IMR-90 (cell line): ENCODE results near the gene PNMA8C. TPM values are rescaled to one million over a fixed set of nuclear protein-coding genes. Genes with fewer than 3 reads are reported as not detected.

Experiments
- ATAC-seq: fragments of 200-7000 bp; cut with Tn5 transposase; 2 replicates; pipeline ENCODE4 v1.9.1; 2020; ENCODE audit warnings: low read depth, mild to moderate bottlenecking, moderate library complexity
- BruUV-seq: library from RNA; stranded (reverse); fragments of 400-500 nt; replicated peaks from 2 replicates; lab custom pipeline; 2021; lab: Mats Ljungman, UMichigan
- CTCF ChIA-PET: fragments of 300-600 bp; formaldehyde crosslinking; extraction: SDS; loops from one replicate; lab custom pipeline; 2021; ENCODE audit warnings: antibody characterized with exemption; lab: Yijun Ruan, JAX
- POLR2A ChIA-PET: fragments of 300-600 bp; sonication (Branson Sonifier 250); formaldehyde crosslinking; loops from one replicate; lab custom pipeline; 2022; ENCODE audit warnings: antibody characterized with exemption; ENCODE audit not compliant: unreplicated experiment; lab: Charles Lee
- DNase-seq: peaks from one replicate; pipeline ENCODE4 v3.0.0; 2013
- H2AFZ ChIP-seq: replicated peaks from 2 replicates; pipeline ENCODE3; 2013; ENCODE audit warnings: low read length, mild to moderate bottlenecking; ENCODE audit not compliant: poor library complexity
- H2AK5ac ChIP-seq: 2 replicates; pipeline ENCODE4 v1.6.1; 2013; ENCODE audit warnings: low read depth, low read length, inconsistent platforms
- H2AK9ac ChIP-seq: replicated peaks from 2 replicates; pipeline ENCODE3; 2013; ENCODE audit warnings: mild to moderate bottlenecking, low read depth, low read length, moderate library complexity; ENCODE audit not compliant: poor library complexity
- H2BK120ac ChIP-seq: 2 replicates; pipeline ENCODE4 v1.6.1; 2013; ENCODE audit warnings: low read depth, low read length, inconsistent platforms
- H2BK15ac ChIP-seq: 3 replicates; pipeline ENCODE4 v1.6.1; 2013; ENCODE audit warnings: low read depth, low read length, inconsistent platforms
- H2BK20ac ChIP-seq: 2 replicates; pipeline ENCODE4 v1.6.1; 2013; ENCODE audit warnings: low read depth, mild to moderate bottlenecking, inconsistent platforms, low read length, moderate library complexity
- H2BK5ac ChIP-seq: 2 replicates; pipeline ENCODE4 v1.6.1; 2013; ENCODE audit warnings: mild to moderate bottlenecking, low read depth, low read length, inconsistent platforms; ENCODE audit not compliant: poor library complexity, severe bottlenecking
- H3K14ac ChIP-seq: replicated peaks from 2 replicates; pipeline ENCODE4 v1.6.1; 2013; ENCODE audit warnings: low read depth, low read length, inconsistent platforms
- H3K18ac ChIP-seq: 2 replicates; pipeline ENCODE4 v1.6.1; 2013; ENCODE audit warnings: low read depth, low read length, control low read depth
- H3K23ac ChIP-seq: 2 replicates; pipeline ENCODE4 v1.6.1; 2013; ENCODE audit warnings: low read depth, low read length, inconsistent platforms
- H3K27ac ChIP-seq: 2 replicates; pipeline ENCODE4 v1.5.1; 2013; ENCODE audit warnings: mild to moderate bottlenecking, control low read depth, low read length; ENCODE audit not compliant: insufficient read depth
- H3K27me3 ChIP-seq: 2 replicates; pipeline ENCODE4 v1.6.1; 2013; ENCODE audit warnings: low read length; ENCODE audit not compliant: control insufficient read depth, insufficient read depth
- H3K36me3 ChIP-seq: 2 replicates; pipeline ENCODE4 v1.6.1; 2013; ENCODE audit warnings: low read length, mixed read lengths; ENCODE audit not compliant: control insufficient read depth, insufficient read depth
- H3K4ac ChIP-seq: 2 replicates; pipeline ENCODE4 v1.6.1; 2013; ENCODE audit warnings: low read depth, low read length, inconsistent platforms
- H3K4me1 ChIP-seq: 2 replicates; pipeline ENCODE4 v1.6.1; 2013; ENCODE audit warnings: low read length, mixed read lengths; ENCODE audit not compliant: control insufficient read depth, insufficient read depth
- H3K4me2 ChIP-seq: 2 replicates; pipeline ENCODE4 v1.6.1; 2013; ENCODE audit warnings: low read depth, mild to moderate bottlenecking, control low read depth, low read length, moderate library complexity
- H3K4me3 ChIP-seq: 2 replicates; pipeline ENCODE4 v1.5.1; 2013; ENCODE audit warnings: low read depth, mild to moderate bottlenecking, control low read depth, low read length, moderate library complexity; ENCODE audit not compliant: insufficient read depth
- H3K56ac ChIP-seq: 2 replicates; pipeline ENCODE4 v1.6.1; 2013; ENCODE audit warnings: low read length, inconsistent platforms; ENCODE audit not compliant: insufficient read depth; ENCODE audit errors: extremely low read depth
- H3K79me1 ChIP-seq, 2 experiments: 2 replicates each; pipeline ENCODE4 v1.6.1; 2013; ENCODE audit warnings: low read length in 2 of 2, inconsistent platforms in 1 of 2, low read depth in 1 of 2
- H3K9ac ChIP-seq: 2 replicates; pipeline ENCODE4 v1.6.1; 2013; ENCODE audit warnings: low read depth, low read length, control low read depth
- H3K9me1 ChIP-seq: 2 replicates; pipeline ENCODE4 v1.6.1; 2013; ENCODE audit warnings: low read length, inconsistent platforms; ENCODE audit not compliant: insufficient read depth
- H3K9me3 ChIP-seq: 2 replicates; pipeline ENCODE4 v1.6.1; 2013; ENCODE audit warnings: low read length; ENCODE audit not compliant: control insufficient read depth, insufficient read depth
- H4K20me1 ChIP-seq: 2 replicates; pipeline ENCODE4 v1.6.1; 2013; ENCODE audit warnings: low read length, inconsistent platforms; ENCODE audit not compliant: insufficient read depth
- H4K5ac ChIP-seq: 2 replicates; pipeline ENCODE4 v1.6.1; 2013; ENCODE audit warnings: mild to moderate bottlenecking, low read depth, low read length, control low read depth
- H4K8ac ChIP-seq, 2 experiments: 2 replicates each; pipeline ENCODE4 v1.6.1; 2013; ENCODE audit warnings: low read depth in 2 of 2, low read length in 2 of 2, control low read depth in 1 of 2, inconsistent platforms in 1 of 2
- H4K91ac ChIP-seq: 2 replicates; pipeline ENCODE4 v1.6.1; 2013; ENCODE audit warnings: low read depth, low read length, inconsistent platforms; ENCODE audit not compliant: insufficient read depth
- BHLHE40 ChIP-seq: fragments of 150-350 bp; IDR thresholded peaks from 2 replicates; pipeline ENCODE4 v1.6.1; 2016; ENCODE audit warnings: mild to moderate bottlenecking, low read depth, low read length
- CEBPB ChIP-seq: IDR thresholded peaks from 2 replicates; pipeline ENCODE4 v1.6.1; 2012; ENCODE audit warnings: low read depth, low read length, improper control_type of control experiment
- MAZ ChIP-seq: IDR thresholded peaks from 2 replicates; pipeline ENCODE4 v1.6.1; 2012; ENCODE audit warnings: low read depth, mild to moderate bottlenecking, low read length, improper control_type of control experiment, moderate library complexity, borderline replicate concordance
- NFE2L2 ChIP-seq: fragments of 150-350 bp; IDR thresholded peaks from 2 replicates; pipeline ENCODE4 v1.6.1; 2016; ENCODE audit warnings: low read depth, mild to moderate bottlenecking, low read length
- RAD21 ChIP-seq: IDR thresholded peaks from 2 replicates; pipeline ENCODE4 v1.6.1; 2012; ENCODE audit warnings: low read length, improper control_type of control experiment
- RFX5 ChIP-seq: IDR thresholded peaks from 2 replicates; pipeline ENCODE4 v1.8.0; 2012; ENCODE audit warnings: low read depth, mild to moderate bottlenecking, low read length, moderate library complexity
- SMC3 ChIP-seq: fragments of 150-350 bp; IDR thresholded peaks from 2 replicates; pipeline ENCODE4 v1.6.1; 2016; ENCODE audit warnings: low read depth, mild to moderate bottlenecking, antibody characterized with exemption, low read length, moderate library complexity
- USF2 ChIP-seq: fragments of 150-350 bp; IDR thresholded peaks from 2 replicates; pipeline ENCODE4 v1.6.1; 2017; ENCODE audit warnings: mild to moderate bottlenecking, antibody characterized with exemption, low read length, low read depth
- WGBS, 2 experiments: methylation state at CpG; one replicate each; pipeline versions ENCODE4 v1.1.5 to v1.1.7; 2013; ENCODE audit warnings: missing lambda C conversion rate in 2 of 2; ENCODE audit not compliant: insufficient read length in 1 of 2; ENCODE audit errors: extremely low coverage in 2 of 2; 5-methylcytosine and 5-hydroxymethylcytosine counted together
- dilution Hi-C: fragments of 300-500 bp; cut with HindIII; formaldehyde crosslinking; loops from one replicate; pipeline ENCODE4 v1.14.3; 2018; ENCODE audit warnings: low sequenced_read_pairs; ENCODE audit not compliant: unreplicated experiment
- in situ Hi-C: fragments of 300-500 bp; cut with MboI; formaldehyde crosslinking; loops from 3 replicates; pipeline ENCODE4 v1.14.3; 2019; ENCODE audit warnings: low sequenced_read_pairs, inconsistent platforms, mixed read lengths
- intact Hi-C: fragments of 100-400 bp; cut with micrococcal nuclease; formaldehyde crosslinking; loops from 2 replicates; pipeline ENCODE4 v1.10.0; 2022
- polyA plus RNA-seq, 3 experiments: library from polyadenylated mRNA; depleted of rRNA; stranded (reverse); fragments of >200 nt; gene quantifications; 2 replicates each; pipeline ENCODE4 v1.2.3, GENCODE V29; 2012; ENCODE audit warnings: low replicate concordance in 1 of 3
- total RNA-seq: library from RNA; depleted of rRNA; stranded (reverse); fragments of >200 nt; gene quantifications from 2 replicates; pipeline ENCODE4 v1.2.3, GENCODE V29; 2012

PNMA8C gene
- total and polyA plus RNA-seq, 2 of the 4 experiments (the other 2 are of a cell fraction): 0.09 to 0.18 TPM

- no peaks in the 10 kb centered on the region for H3K9me3 ChIP-seq
- H3K27ac ChIP-seq: peak overlapping the region; percentile 32; the same call in 1 of the 2 replicates
- no peak overlapping the region for H2BK20ac ChIP-seq
- no peak overlapping the region for H2BK5ac ChIP-seq
- no peak overlapping the region for H4K91ac ChIP-seq
- POLR2A ChIA-PET: no interaction called here
- no TSS peak for BruUV-seq
- peaks cover 6% of the 10 kb centered on the region; the same call in 1 of the 2 replicates for H3K36me3 ChIP-seq
- H3K9ac ChIP-seq: no peak overlapping the region
- peaks cover 4% of the 10 kb centered on the region; the same call in 1 of the 2 replicates for H3K27me3 ChIP-seq
- no peak overlapping the region for H3K56ac ChIP-seq
- H2AK9ac ChIP-seq: peak overlapping the region; percentile 46
- in situ Hi-C loops (no loop called here), dilution Hi-C loops (no loop called here), intact Hi-C loops (no loop called here)
- DNase-seq (no peak), ATAC-seq (no peak)
- H3K4me1 ChIP-seq: peaks cover 21% of the 10 kb centered on the region
- H3K4ac ChIP-seq: peak overlapping the region; percentile 39; the same call in 1 of the 2 replicates
- WGBS, 2 experiments: 46% methylated on average over 6 of the region's 23 CpGs; no CpG with 5 or more reads in 1 of the 2 experiments
- no peak overlapping the region; the same call in 1 of the 2 replicates for H3K14ac ChIP-seq
- CTCF ChIA-PET: no interaction called here
- H3K79me1 ChIP-seq: peaks cover 18 to 29% of the 10 kb centered on the region in 2 experiments; a peak in 3 of 4 replicates
- peaks cover 7% of the 10 kb centered on the region for H4K20me1 ChIP-seq
- H2AK5ac ChIP-seq: peak overlapping the region; percentile 65
- peaks cover 3% of the 10 kb centered on the region; the same call in 1 of the 2 replicates for H3K9me1 ChIP-seq
- H4K8ac ChIP-seq: no peak overlapping the region
- H3K23ac ChIP-seq: peak overlapping the region; percentile 60
- H4K5ac ChIP-seq: no peak overlapping the region; the same call in 1 of the 2 replicates
- peak overlapping the region; percentile 28 for H2AFZ ChIP-seq
- peak overlapping the region; percentile 10; the same call in 1 of the 2 replicates for H3K4me2 ChIP-seq
- TF ChIP-seq NFE2L2 (no peak), MAZ (no peak), RAD21 (no peak), BHLHE40 (no peak), USF2 (no peak), RFX5 (no peak), SMC3 (no peak), CEBPB (no peak)
- H3K4me3 ChIP-seq: no peak overlapping the region
- no peak overlapping the region for H2BK120ac ChIP-seq
- H2BK15ac ChIP-seq: no peak overlapping the region
- H3K18ac ChIP-seq: no peak overlapping the region
Measured at GRCh38 chr19:46407856-46408663, 20.7 kb downstream of the PNMA8C start.
